Activated effector memory CD4-positive, alpha-beta T cell treated with anti-CD3 and anti-CD28 coated beads, Interleukin-2, amount 50 U/mL, for 16 hours (primary cell): ENCODE data around the gene NUBP2.

Source experiments
- DNase-seq: peaks from one replicate; pipeline ENCODE4 v3.0.0-alpha.2; 2020

The NUBP2 gene

DNA sequence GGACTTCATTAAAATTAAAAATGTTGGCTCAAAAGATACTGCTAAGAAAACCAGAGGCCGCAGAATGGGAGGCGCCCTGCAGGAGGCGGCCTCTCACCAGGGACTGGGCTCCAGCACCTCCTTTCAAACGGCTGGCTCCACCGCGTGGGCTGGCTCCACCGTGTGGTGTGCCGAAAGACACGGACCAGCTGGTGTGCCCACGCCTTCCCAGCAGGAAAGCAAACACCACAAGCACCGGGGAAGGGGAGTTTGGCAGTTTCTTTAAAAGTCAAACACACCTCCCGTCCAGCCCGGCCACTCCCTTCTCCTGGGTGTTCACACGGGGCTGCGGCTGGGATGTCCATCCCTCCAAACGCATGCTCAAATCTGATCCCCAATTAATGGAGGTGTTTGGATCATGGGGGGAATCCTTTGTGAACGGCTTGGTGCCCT lies 30.0 kb downstream of the NUBP2 start:
- peak; percentile 80 for DNase-seq

DNA sequence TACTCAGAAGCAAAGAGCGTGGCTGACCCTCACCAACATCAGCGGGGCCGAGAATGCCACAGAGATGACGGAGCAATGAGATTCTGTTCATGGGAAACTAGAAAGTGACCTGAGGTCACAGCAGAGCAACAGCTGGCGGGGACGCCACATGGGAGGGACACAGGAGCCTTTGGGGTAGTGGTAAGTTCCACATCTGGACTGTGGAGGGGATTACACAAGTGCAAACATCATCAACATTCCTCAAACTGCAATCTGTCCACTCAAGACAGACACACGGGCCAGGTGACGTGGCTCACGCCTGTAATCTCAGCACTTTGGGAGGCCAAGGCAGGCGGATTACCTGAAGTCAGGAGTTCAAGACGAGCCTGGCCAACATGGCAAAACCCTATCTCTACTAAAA lies 32.7 kb downstream of the NUBP2 start:
- DNase-seq: no peak

- no peak for DNase-seq
These were observed 33.9 kb downstream of the NUBP2 start for GRCh38 chr16:1816396-1817275.

GRCh38 chr16:1817276-1817589 lies 34.5 kb downstream of the NUBP2 start:
- no peak for DNase-seq

DNA sequence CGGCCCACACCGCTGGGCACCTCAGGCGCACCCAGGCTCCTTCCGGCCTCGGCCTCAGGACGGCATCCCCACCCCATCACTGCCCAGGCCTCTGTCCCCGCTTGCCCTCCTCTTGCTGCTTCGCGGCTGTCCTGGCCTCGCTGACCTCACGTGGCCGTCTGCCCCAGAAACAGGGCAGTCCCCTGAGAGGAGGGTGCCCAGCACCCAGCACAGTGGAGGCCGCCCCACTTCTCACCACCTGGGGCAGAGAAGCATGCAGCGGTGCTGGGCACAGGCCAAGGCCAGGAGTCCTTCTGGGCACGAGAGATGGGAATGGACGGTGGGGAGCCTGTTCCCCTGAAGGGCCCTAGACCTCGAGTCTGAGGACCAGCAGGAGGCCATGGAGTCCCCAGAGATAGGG lies 35.0 kb downstream of the NUBP2 start:
- DNase-seq: no peak

- DNase-seq: no peak
These were observed 35.6 kb downstream of the NUBP2 start for GRCh38 chr16:1818204-1818872.

DNA sequence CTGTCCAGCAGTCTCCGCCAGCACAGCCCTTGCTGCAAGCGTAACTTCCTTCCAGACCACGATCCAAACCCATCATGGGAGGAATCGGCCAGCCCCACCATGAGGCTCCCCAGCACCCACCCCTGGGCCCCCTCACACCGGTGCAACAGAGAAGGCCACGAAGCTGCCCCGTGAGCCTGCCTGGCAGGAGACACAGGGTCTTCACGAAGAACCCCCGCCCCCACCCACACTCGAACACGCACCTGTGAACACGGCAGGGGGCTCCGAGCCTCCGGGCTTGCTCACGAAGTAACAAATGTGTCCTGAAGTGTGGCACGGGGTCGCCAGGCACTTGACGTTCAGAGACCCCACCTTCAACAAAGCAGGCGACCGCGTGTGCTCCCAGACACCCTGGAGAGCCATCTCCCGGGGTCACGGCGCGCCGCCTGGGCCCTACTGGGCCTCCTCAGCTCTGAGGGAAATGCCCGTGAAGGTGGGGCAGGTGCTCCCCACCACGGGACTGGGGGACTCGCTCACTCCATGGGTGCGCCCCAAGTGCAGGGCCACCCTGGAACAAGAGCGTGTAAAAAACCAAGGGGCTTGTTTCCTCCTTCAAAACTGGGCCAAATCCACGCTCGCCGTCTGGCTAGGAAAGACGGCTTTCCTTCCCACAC lies 36.2 kb downstream of the NUBP2 start:
- DNase-seq: no peak

- DNase-seq: no peak
These were observed 36.9 kb downstream of the NUBP2 start for GRCh38 chr16:1819611-1820010.

DNA sequence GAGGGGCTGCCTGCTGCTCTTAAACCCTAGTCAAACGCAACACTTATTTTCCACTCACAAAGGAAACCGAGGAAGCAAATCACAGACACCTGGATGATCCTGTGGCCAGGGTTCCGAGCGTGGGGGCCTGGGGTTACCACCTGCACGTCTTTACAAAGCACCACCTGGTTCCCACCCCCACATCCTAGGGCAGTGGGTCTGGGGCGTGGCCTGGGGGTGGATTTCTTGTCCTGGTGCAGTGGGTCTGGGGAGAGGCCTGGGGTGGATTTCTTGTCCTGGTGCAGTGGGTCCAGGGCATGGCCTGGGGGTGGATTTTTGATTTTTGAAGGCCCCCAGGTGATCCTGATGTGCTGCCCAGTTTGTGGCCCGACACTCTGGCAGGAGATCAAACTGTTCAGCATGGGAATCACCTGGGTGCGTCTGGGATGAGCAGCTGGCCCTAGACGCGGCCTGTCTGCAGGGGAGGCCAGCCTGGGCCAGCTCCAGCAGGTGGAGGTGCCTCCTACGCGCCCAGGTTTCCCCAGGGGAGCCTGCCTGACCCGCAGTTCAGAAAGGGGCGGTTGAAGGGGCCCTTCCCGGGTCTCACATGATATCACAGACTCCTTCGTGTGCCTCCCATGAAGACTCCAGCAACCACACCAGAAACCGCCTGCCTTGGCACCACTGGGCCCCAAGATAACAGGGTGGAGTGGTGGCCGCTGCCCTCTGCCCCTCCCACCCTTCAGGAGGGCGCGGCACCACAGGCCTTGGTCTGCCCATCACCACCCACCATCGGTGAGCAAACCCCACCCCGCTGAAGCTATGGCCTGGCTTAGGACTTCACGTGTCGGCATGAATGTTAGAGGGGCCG lies 37.6 kb downstream of the NUBP2 start:
- DNase-seq: no peak

DNA sequence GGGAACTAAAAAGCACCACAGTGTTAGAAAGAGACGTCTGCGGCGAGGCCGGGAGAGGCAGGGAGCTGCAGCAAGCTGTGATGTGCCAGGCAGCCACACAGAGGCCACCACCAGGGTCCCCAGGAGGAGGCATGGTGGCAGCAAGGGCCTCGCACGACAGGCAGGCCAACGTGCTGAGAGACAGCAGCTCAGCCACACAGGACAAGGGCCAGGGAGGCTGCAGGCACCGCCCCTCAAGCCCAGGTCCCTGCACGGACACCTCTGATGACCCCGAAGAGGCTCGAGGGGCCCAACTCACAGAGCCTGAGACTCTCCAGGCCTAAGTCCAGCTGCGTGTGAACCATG lies 38.2 kb downstream of the NUBP2 start:
- no peak for DNase-seq

DNA sequence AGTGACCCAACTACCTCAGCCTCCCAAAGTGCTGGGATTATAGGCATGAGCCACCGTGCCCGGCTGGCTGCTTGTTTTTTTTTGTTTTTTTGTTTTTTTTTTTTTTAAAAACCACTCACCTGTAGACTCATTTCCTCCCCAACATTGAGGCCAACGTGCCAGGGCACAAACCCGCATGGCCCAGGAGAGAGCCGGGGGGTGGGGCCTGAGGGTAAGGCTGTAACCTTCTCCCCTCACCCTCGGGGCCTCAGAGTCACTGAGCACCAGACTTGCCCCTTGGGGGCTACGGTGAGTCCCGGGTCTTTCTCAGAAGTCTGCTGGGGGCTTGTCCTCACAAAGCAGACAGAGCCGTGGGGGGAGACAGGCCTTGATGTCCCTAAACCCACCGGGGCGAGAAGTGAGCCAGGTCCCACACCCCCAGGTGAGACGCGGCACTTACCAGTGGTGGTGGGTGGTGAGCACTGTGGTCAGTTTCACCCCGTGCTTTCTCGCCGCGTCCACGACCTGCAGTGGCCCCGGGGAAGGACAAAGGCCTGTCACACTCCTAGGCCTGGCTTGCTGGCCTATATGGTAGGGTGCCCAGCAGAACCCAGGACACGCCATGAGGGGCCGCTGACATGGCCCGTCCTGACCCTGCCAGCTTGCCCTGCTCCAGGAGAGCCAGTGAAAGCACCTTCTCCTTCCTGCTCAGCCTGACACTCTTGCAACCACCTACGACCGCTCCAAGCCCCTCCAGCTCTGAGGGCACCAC lies 39.3 kb downstream of the NUBP2 start:
- no peak for DNase-seq

DNA sequence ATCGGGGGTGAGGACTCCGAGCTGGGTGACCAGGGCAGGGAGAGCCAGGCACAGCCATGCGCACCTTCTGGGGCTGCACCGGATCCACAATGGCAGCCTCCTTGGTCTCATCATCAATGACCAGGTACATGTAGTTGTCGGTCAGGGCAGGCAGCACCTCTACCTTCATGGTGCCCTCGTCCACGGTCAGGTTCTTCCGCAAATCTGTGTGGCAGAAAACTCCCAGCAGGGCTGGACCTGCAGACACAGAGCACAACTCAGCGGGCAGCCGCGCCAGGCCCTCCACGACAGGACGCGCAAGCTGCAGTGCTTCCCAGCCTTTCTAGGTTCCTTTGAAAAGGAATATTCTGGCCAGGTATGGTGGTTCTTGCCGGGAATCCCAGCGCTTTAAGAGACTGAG lies 40.0 kb downstream of the NUBP2 start:
- DNase-seq: no peak

- no peak for DNase-seq
These were observed 41.1 kb downstream of the NUBP2 start for GRCh38 chr16:1823821-1824220.

- no peak for DNase-seq
These were observed 42.7 kb downstream of the NUBP2 start for GRCh38 chr16:1825381-1825863.

GRCh38 chr16:1825864-1826690 lies 43.3 kb downstream of the NUBP2 start:
- peak; percentile 90 for DNase-seq

DNA sequence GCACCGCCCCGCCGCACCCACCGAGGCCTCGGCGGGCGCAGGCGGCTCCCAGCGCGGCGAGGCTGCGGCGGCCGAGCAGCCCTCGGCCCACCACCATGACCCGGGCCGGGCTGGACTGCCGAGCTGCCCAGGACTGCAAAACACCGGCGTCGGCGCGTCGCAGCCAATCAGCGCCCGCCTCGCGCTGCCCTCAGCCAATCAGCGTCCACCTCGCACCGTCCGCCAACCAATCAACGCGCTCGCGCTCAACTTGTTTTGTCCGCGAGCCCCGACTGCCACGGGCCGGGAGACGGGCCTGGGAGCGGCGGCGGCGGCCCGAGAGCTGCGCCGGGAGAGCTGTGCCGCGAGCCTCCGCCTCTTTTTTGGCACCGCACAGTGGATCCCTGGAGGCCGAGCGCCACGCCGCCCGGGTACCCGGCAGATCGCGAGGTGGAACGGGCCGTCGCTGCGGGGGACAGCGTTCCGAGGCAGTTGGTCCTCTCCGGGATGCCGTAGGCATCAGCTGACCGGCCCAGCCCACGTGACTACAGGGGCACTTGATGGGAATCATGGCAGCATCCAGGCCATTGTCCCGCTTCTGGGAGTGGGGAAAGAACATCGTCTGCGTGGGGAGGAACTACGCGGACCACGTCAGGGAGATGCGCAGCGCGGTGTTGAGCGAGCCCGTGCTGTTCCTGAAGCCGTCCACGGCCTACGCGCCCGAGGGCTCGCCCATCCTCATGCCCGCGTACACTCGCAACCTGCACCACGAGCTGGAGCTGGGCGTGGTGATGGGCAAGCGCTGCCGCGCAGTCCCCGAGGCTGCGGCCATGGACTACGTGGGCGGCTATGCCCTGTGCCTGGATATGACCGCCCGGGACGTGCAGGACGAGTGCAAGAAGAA lies 44.2 kb downstream of the NUBP2 start, which contains the start of the genes FAHD1 and HAGH:
Gene FAHD1 (plus strand): TSS at position 516 of the 883 bp plus-strand sequence. CDS start 33 bp downstream, at position 549.
Gene HAGH (minus strand): TSS at position 135 of the 883 bp plus-strand sequence. CDS start 38 bp downstream, at position 97.
- DNase-seq: peak; percentile 96

DNA sequence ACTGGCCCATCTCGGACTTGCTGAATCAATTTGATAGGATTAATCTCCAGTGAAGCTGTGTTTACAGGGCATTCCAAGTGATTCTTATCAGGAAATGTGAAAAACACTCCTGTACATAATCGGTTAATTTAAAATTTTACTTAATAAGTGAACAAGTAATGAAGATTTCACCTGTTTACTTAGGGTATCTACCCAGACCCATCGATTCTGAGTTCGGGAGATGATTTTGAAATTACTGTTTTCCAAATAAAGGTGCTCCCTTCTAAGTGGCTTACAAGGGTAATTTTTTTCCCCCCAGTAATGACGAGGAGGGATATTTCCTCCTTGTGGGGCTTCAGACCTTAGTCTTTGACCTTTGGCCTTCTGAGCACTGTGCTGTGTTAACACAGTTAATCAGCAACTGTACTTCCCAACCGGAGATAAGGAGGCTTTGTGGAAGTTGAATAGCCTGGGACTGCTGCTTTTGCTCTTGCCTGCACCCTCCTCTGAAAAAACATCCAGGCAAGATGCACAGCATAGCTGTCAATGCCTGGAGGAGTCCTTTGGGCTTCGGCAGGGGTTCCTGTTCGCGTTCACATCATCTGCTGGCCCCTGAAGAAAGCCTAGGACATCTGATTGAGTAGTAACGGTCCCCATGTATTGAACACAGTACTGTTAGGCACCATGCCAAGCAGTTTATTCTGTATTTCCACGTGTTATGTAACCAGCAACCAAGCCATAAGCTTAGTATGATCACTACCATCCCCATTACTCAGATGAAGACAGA lies 46.1 kb downstream of the NUBP2 start:
- DNase-seq: no peak

- DNase-seq: no peak
These were observed 47.5 kb downstream of the NUBP2 start for GRCh38 chr16:1830213-1830612.
